ENCODE data around the gene CCL21. TPM values are rescaled to one million over a fixed set of nuclear protein-coding genes. Genes with fewer than 3 reads are reported as not detected.
A peak's percentile ranks its signal among the peaks of the same experiment; 100 is the strongest.

CCL21 gene
- total RNA-seq, 1 experiment from 2014 or later, result not detected

DNA sequence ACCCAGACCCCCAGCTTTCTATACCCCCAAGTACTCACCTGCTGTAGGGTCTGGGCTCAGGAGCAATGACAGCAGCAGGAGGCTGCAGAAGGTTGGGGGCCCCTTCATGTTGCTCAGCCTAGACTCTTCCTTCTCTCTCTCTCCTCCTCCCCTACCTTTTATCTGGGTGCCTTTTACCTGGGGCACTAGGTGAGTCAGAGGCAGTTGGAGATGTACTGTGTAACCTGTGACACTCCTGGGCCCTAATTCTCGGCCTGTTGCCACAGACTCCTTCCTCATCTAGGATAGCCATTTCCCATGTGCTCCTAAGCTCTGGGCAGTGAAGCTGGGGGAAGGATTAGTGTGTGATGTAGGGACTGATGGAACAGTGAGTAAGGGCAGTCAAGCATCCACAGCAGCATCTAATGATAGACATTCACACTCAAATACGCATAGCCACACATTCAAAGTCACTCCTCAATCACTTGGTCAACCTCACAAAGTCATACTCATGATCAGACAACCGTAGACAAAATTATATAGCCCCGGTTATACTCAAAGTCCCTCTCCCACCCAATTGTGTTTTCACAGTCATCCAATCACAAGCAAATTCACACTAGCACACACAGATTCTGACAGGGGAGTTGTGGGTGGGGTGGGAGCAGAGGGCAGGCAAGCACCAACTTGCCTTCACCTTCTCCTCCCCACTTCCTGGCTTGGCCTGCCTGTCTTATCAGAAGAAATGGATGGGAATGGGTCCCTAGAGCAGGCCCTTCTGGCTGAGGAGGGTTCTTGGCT lies 47.2 kb downstream of the CCL21 start, which contains the start of gene CCL27:
TSS of gene CCL27 (minus strand) at position 132 of the 777 bp plus-strand sequence. CDS start at position 108, 24 bp downstream.
- Mint-ChIP-seq H3K27ac (ENCODE audit: low read depth, unreplicated experiment) (peak within 1 kb of the TSS; percentile 69), H3K27me3 (ENCODE audit: insufficient read depth, unreplicated experiment) (no peaks in the 10 kb centered on the region), H3K4me3 (ENCODE audit: unreplicated experiment) (no peak within 1 kb of the TSS), H3K9me3 (ENCODE audit: unreplicated experiment) (no peaks in the 10 kb centered on the region), H3K4me1 (ENCODE audit: insufficient read depth, unreplicated experiment) (peaks cover 17% of the 10 kb centered on the region), H3K36me3 (ENCODE audit: insufficient read depth, unreplicated experiment) (peaks cover 9% of the 10 kb centered on the region)
- DNase-seq (ENCODE audit: unreplicated experiment), result peak; percentile 38
- TF ChIP-seq, protein P1, sequence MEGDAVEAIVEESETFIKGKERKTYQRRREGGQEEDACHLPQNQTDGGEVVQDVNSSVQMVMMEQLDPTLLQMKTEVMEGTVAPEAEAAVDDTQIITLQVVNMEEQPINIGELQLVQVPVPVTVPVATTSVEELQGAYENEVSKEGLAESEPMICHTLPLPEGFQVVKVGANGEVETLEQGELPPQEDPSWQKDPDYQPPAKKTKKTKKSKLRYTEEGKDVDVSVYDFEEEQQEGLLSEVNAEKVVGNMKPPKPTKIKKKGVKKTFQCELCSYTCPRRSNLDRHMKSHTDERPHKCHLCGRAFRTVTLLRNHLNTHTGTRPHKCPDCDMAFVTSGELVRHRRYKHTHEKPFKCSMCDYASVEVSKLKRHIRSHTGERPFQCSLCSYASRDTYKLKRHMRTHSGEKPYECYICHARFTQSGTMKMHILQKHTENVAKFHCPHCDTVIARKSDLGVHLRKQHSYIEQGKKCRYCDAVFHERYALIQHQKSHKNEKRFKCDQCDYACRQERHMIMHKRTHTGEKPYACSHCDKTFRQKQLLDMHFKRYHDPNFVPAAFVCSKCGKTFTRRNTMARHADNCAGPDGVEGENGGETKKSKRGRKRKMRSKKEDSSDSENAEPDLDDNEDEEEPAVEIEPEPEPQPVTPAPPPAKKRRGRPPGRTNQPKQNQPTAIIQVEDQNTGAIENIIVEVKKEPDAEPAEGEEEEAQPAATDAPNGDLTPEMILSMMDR (IDR thresholded peaks at IDR 0.05; ENCODE audit: unreplicated experiment), result no peak
- no TSS peak for BruUV-seq (replicated peaks)
- ChIA-PET POLR2A (interaction anchor here (1.4 to 2.7 kb wide), 4 partner anchors 10 to 25 kb away, joined by 4 to 11 read pairs (median 6); partner anchors contain the start of genes IL11RA and SIGMAR1), CTCF (interaction anchor here (0.6 to 1.5 kb wide), 6 partner anchors 15 to 295 kb away, joined by 3 read pairs; no protein-coding TSS in a partner anchor)
- intact Hi-C loops (cut with micrococcal nuclease), result no loop called here

DNA sequence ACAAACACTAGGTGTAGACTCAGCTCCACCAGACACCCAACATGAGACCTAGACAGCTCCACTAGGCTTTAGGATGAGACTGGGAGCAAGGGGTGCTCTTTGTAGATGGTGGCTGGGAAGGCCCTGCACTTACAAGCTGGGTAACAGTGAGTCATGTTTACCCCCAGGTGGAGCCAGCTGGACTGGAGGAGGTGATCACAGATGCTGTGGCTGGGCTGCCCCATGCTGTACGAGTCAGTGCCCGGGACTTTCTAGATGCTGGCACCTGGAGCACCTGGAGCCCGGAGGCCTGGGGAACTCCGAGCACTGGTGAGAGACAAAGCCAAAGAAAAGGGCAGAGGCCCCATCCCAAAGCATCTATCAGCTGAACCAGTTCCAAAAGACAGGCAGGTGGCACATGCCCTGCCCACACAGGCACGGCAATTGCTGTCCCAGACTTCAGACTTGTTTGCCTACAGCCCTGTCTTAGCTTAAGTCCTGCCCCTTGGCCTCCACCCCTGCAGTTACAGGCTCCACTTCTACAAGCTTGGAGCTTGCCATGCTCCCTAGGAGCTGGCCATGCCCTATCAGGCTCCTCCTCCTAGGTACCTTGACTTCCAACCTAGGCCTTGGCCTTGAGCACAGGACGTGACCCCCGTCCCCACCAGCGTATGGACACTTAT lies 50.2 kb downstream of the CCL21 start:
- Mint-ChIP-seq H3K27me3 (ENCODE audit: insufficient read depth, unreplicated experiment) (no peaks in the 10 kb centered on the region), H3K4me3 (ENCODE audit: unreplicated experiment) (no peak overlapping the region), H3K4me1 (ENCODE audit: insufficient read depth, unreplicated experiment) (peaks cover 15% of the 10 kb centered on the region), H3K27ac (ENCODE audit: low read depth, unreplicated experiment) (no peak overlapping the region), H3K9me3 (ENCODE audit: unreplicated experiment) (no peaks in the 10 kb centered on the region), H3K36me3 (ENCODE audit: insufficient read depth, unreplicated experiment) (no peaks in the 10 kb centered on the region)
- intact Hi-C loops (cut with micrococcal nuclease), result no loop called here
- TF ChIP-seq, protein P1 (IDR thresholded peaks at IDR 0.05; ENCODE audit: unreplicated experiment), result no peak
- CTCF ChIA-PET, result interaction anchor here (0.6 to 2.5 kb wide), 3 partner anchors 13 to 1076 kb away, joined by 3 to 9 read pairs (median 4); partner anchors contain the start of gene GALT
- peak; percentile 46 for DNase-seq (ENCODE audit: unreplicated experiment)
- no TSS peak for BruUV-seq (replicated peaks)
- POLR2A ChIA-PET, result interaction anchor here (0.8 to 1.6 kb wide), 3 partner anchors 13 to 39 kb away, joined by 4 to 8 read pairs (median 5); partner anchors contain the start of genes DCTN3 and GALT

Other genes starting within 250 kb of the CCL21 start
- gene ENHO, start 187.1 kb downstream of the CCL21 start, total RNA-seq (2022), result not detected in 2 replicates
- not detected in 2 replicates for gene CNTFR, start 120.4 kb downstream of the CCL21 start, total RNA-seq (2022)
- gene RPP25L, start 98.0 kb downstream of the CCL21 start, total RNA-seq (2022), result 41.6 and 42.8 TPM in 2 replicates
- 88.5 and 92.4 TPM in 2 replicates for gene DCTN3, start 89.6 kb downstream of the CCL21 start, total RNA-seq (2022)
- gene ARID3C, start 81.1 kb downstream of the CCL21 start, total RNA-seq (2022), result not detected in 2 replicates
- gene SIGMAR1, start 72.3 kb downstream of the CCL21 start, total RNA-seq (2022), result 82.1 and 99.8 TPM in 2 replicates
- 21.3 and 26.8 TPM in 2 replicates for gene GALT, start 63.5 kb downstream of the CCL21 start, total RNA-seq (2022)
- gene IL11RA, start 58.0 kb downstream of the CCL21 start, total RNA-seq (2022), result 4.0 and 8.0 TPM in 2 replicates
- gene CCL27, start 47.5 kb downstream of the CCL21 start, total RNA-seq (2022), result 0.49 TPM in 1 of 2 replicates, not detected in the other
- gene CCL19, start 18.9 kb downstream of the CCL21 start, total RNA-seq (2022), result not detected in 2 replicates
- gene PHF24, start 248.1 kb upstream of the CCL21 start, total RNA-seq (2022), result not detected in 2 replicates

All from MCF 10A (cell line).